Keratinocyte (primary cell): ENCODE measurements around the gene SELENOF. TPM values are rescaled to one million over a fixed set of nuclear protein-coding genes. Genes with fewer than 3 reads are reported as not detected.

Experiments
- DNase-seq: peaks from one replicate; pipeline ENCODE4 v3.0.0-alpha.2; 2011; ENCODE audit warnings: low read depth, missing footprints, low spot score
- FAIRE-seq: peaks from 2 replicates; lab custom pipeline; 2011; peaks lifted over from hg19 to GRCh38; lab: Jason Lieb, UNC
- H2AFZ ChIP-seq: 2 replicates; pipeline ENCODE4 v1.6.0; 2012; ENCODE audit warnings: low read length, control low read depth, inconsistent platforms; ENCODE audit not compliant: control insufficient read depth
- H3K27ac ChIP-seq: 2 replicates; pipeline ENCODE4 v1.5.1; 2011; ENCODE audit warnings: low read length; ENCODE audit not compliant: control insufficient read depth, insufficient read depth
- H3K27me3 ChIP-seq: 3 replicates; pipeline ENCODE4 v1.6.0; 2011; ENCODE audit warnings: low read length; ENCODE audit not compliant: control insufficient read depth, insufficient read depth; ENCODE audit errors: extremely low read depth
- H3K36me3 ChIP-seq, 2 experiments: 2 replicates in 1 of 2; 3 replicates in 1 of 2; pipeline ENCODE4 v1.5.1; 2011; ENCODE audit warnings: low read length in 2 of 2, mild to moderate bottlenecking in 1 of 2; ENCODE audit not compliant: control insufficient read depth in 2 of 2, insufficient read depth in 2 of 2; ENCODE audit errors: extremely low read depth in 1 of 2
- H3K4me1 ChIP-seq: 3 replicates; pipeline ENCODE4 v1.5.1; 2011; ENCODE audit warnings: low read length; ENCODE audit not compliant: control insufficient read depth, insufficient read depth; ENCODE audit errors: extremely low read depth
- H3K4me2 ChIP-seq: 3 replicates; pipeline ENCODE4 v1.6.0; 2011; ENCODE audit warnings: low read depth, low read length; ENCODE audit not compliant: control insufficient read depth, insufficient read depth; ENCODE audit errors: extremely low read depth
- H3K4me3 ChIP-seq, 3 experiments: fragments of 200-600 bp in 1 of 3; sonication (generic) in 1 of 3; 2 replicates in 2 of 3; 3 replicates in 1 of 3; pipeline ENCODE4 v1.5.1; 2011 to 2016; ENCODE audit warnings: low read length in 3 of 3, mild to moderate bottlenecking in 3 of 3, control low read depth in 2 of 3, inconsistent platforms in 1 of 3, low read depth in 1 of 3, mixed read lengths in 1 of 3, mixed run types in 1 of 3, moderate library complexity in 1 of 3; ENCODE audit not compliant: control insufficient read depth in 2 of 3, insufficient read depth in 2 of 3; ENCODE audit errors: extremely low read depth in 1 of 3
- H3K79me2 ChIP-seq: 2 replicates; pipeline ENCODE4 v1.6.0; 2012; ENCODE audit warnings: low read length; ENCODE audit not compliant: control insufficient read depth, insufficient read depth
- H3K9ac ChIP-seq: 3 replicates; pipeline ENCODE4 v1.6.0; 2011; ENCODE audit warnings: low read length; ENCODE audit not compliant: control insufficient read depth, insufficient read depth; ENCODE audit errors: extremely low read depth
- H3K9me1 ChIP-seq: 3 replicates; pipeline ENCODE4 v1.6.0; 2011; ENCODE audit warnings: low read length; ENCODE audit not compliant: control insufficient read depth, insufficient read depth; ENCODE audit errors: extremely low read depth
- H3K9me3 ChIP-seq: 2 replicates; pipeline ENCODE4 v1.5.1; 2012; ENCODE audit warnings: low read depth, low read length; ENCODE audit not compliant: control insufficient read depth
- H4K20me1 ChIP-seq: 3 replicates; pipeline ENCODE4 v1.6.0; 2011; ENCODE audit warnings: low read length; ENCODE audit not compliant: control insufficient read depth, insufficient read depth; ENCODE audit errors: extremely low read depth
- EZH2 ChIP-seq: IDR thresholded peaks from one replicate; pipeline ENCODE4 v1.6.1; 2012; ENCODE audit warnings: inconsistent platforms, mild to moderate bottlenecking, low read length, moderate library complexity
- dilution Hi-C: fragments of 300-500 bp; cut with MboI; formaldehyde crosslinking; loops from one replicate; pipeline ENCODE4 v1.7.0; 2020; ENCODE audit warnings: low sequenced_read_pairs; ENCODE audit not compliant: extremely low pct_ligation_motif_present
- polyA plus RNA-seq, 5 experiments: library from polyadenylated mRNA; depleted of rRNA in 3 of 5; stranded (reverse) in 3 of 5; stranded (forward) in 1 of 5; unstranded in 1 of 5; fragments of >200 nt; gene quantifications; 1 replicate in 1 of 5; 2 replicates in 3 of 5; 3 replicates in 1 of 5; pipeline versions ENCODE4 v1.2.1 to v1.2.3, GENCODE V29; 2011 to 2012; ENCODE audit warnings: missing spikeins in 2 of 5, low read depth in 1 of 5, low replicate concordance in 1 of 5
- TF ChIP-seq, protein P1 (sequence below), 3 experiments: IDR thresholded peaks in 1 of 3; conservative IDR thresholded peaks in 1 of 3; optimal IDR thresholded peaks in 1 of 3; 2 replicates in 2 of 3; 3 replicates in 1 of 3; pipeline versions ENCODE3 to v1.5.1; 2011; ENCODE audit warnings: low read length in 3 of 3, mild to moderate bottlenecking in 3 of 3, moderate library complexity in 2 of 3, control low read depth in 1 of 3, inconsistent platforms in 1 of 3; ENCODE audit not compliant: insufficient read depth in 2 of 3; ENCODE audit errors: extremely low read depth in 1 of 3

SELENOF gene
- polyA plus RNA-seq, 1 donor (not counting 4 experiments of a cell fraction or from before 2014, with no cell fraction given) = 246 TPM

DNA sequence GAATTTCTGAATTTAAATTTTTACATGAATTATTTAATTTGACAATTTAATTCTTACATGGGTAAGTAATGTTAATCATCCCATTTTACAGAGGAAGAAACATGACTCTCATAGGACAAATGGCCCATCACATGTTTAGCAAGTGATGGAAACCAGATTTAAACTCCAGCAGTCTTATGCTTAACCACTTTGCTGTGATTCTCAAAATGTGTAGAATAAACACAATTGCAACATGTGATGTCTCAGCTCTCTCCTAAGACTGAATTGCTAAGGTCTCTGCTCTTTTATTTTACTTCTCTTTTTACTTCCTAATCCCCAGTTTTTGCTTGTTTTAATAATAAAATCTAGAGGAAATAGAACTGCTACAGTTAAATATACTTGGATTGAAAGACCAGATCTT lies 43.3 kb upstream of the SELENOF start:
- H2AFZ ChIP-seq = no peak overlapping the region
- no peak overlapping the region for H3K4me2 ChIP-seq
- no peaks in the 10 kb centered on the region for H3K9me1 ChIP-seq
- no peak overlapping the region for H3K27ac ChIP-seq
- dilution Hi-C loops = no loop called here
- H3K4me3 ChIP-seq = no peak overlapping the region
- H3K79me2 ChIP-seq = no peaks in the 10 kb centered on the region
- no peaks in the 10 kb centered on the region for H3K27me3 ChIP-seq
- H3K4me1 ChIP-seq = no peaks in the 10 kb centered on the region
- H4K20me1 ChIP-seq = no peaks in the 10 kb centered on the region
- TF ChIP-seq, protein P1, sequence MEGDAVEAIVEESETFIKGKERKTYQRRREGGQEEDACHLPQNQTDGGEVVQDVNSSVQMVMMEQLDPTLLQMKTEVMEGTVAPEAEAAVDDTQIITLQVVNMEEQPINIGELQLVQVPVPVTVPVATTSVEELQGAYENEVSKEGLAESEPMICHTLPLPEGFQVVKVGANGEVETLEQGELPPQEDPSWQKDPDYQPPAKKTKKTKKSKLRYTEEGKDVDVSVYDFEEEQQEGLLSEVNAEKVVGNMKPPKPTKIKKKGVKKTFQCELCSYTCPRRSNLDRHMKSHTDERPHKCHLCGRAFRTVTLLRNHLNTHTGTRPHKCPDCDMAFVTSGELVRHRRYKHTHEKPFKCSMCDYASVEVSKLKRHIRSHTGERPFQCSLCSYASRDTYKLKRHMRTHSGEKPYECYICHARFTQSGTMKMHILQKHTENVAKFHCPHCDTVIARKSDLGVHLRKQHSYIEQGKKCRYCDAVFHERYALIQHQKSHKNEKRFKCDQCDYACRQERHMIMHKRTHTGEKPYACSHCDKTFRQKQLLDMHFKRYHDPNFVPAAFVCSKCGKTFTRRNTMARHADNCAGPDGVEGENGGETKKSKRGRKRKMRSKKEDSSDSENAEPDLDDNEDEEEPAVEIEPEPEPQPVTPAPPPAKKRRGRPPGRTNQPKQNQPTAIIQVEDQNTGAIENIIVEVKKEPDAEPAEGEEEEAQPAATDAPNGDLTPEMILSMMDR (optimal IDR thresholded peaks at IDR 0.05 in 1 of 3, IDR thresholded peaks at IDR 0.05 in 1 of 3, conservative IDR thresholded peaks at IDR 0.05 in 1 of 3; ENCODE audit: extremely low read depth in 1 of 3, insufficient read depth in 2 of 3, low read length in 3 of 3) = no peak
- TF ChIP-seq EZH2 = no peak
- DNase-seq (no peak), FAIRE-seq (no peak)
- H3K36me3 ChIP-seq = no peaks in the 10 kb centered on the region
- H3K9ac ChIP-seq = no peak overlapping the region
- no peaks in the 10 kb centered on the region for H3K9me3 ChIP-seq

DNA sequence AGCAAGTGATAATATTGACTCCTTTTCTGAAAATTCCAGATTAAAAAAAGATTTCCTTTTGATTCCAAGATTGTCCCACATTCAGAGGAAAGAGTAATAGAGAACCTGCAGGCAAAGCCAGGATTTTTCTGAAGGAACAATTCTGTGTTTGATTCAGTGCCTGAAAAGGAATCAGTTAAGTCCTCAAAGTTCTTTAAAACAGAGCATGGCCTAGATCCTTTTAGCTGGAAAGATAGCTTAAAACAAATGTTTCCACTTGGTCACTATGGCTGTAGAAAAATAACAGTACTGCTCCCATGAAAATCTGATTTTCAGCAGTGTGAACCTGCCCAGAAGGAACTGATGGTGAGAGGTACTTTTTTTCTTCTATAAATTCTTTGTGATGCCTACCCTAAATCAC lies 42.3 kb upstream of the SELENOF start:
- no peaks in the 10 kb centered on the region for H3K4me1 ChIP-seq
- dilution Hi-C loops = no loop called here
- no peaks in the 10 kb centered on the region for H3K27me3 ChIP-seq
- no peaks in the 10 kb centered on the region for H3K36me3 ChIP-seq
- FAIRE-seq (no peak), DNase-seq (no peak)
- H3K4me2 ChIP-seq = no peak overlapping the region
- no peaks in the 10 kb centered on the region for H3K79me2 ChIP-seq
- H3K9me3 ChIP-seq = no peaks in the 10 kb centered on the region
- no peak overlapping the region for H3K4me3 ChIP-seq
- H4K20me1 ChIP-seq = no peaks in the 10 kb centered on the region
- H2AFZ ChIP-seq = no peak overlapping the region
- H3K9me1 ChIP-seq = no peaks in the 10 kb centered on the region
- TF ChIP-seq, protein P1 (optimal IDR thresholded peaks at IDR 0.05 in 1 of 3, IDR thresholded peaks at IDR 0.05 in 1 of 3, conservative IDR thresholded peaks at IDR 0.05 in 1 of 3; ENCODE audit: extremely low read depth in 1 of 3, insufficient read depth in 2 of 3, low read length in 3 of 3) = no peak
- no peak for TF ChIP-seq EZH2
- no peak overlapping the region for H3K27ac ChIP-seq
- no peak overlapping the region for H3K9ac ChIP-seq
